ENCODE measurements around the gene TNFRSF18. TPM values are rescaled to one million over a fixed set of nuclear protein-coding genes. Genes with fewer than 3 reads are reported as not detected.

Gene TNFRSF18
- total and polyA plus RNA-seq, 3 donors from 2014 or later, result 0.67 TPM; not detected in 2

GRCh38 chr1:1167398-1167821, 39.0 kb downstream of the TNFRSF18 start:
- H3K4me3 ChIP-seq, result no peak overlapping the region
- no peak for DNase-seq
- 82 to 84% methylated on average over 13 to 14 of the region's 20 CpGs for WGBS, 2 donors
- H3K9me3 ChIP-seq, result no peaks in the 10 kb centered on the region
- no peak for TF ChIP-seq POLR2A (IDR thresholded peaks at IDR 0.05)
- no peak for TF ChIP-seq CTCF (IDR thresholded peaks at IDR 0.05)
- no peaks in the 10 kb centered on the region for H3K36me3 ChIP-seq (ENCODE audit: low read depth, missing control alignments)
- intact Hi-C loops (cut with DNase I; ENCODE audit: low total_unique reads), result no loop called here
- H3K27ac ChIP-seq, result no peak overlapping the region
- H3K27me3 ChIP-seq, result no peaks in the 10 kb centered on the region
- H3K4me1 ChIP-seq, result no peaks in the 10 kb centered on the region

DNA sequence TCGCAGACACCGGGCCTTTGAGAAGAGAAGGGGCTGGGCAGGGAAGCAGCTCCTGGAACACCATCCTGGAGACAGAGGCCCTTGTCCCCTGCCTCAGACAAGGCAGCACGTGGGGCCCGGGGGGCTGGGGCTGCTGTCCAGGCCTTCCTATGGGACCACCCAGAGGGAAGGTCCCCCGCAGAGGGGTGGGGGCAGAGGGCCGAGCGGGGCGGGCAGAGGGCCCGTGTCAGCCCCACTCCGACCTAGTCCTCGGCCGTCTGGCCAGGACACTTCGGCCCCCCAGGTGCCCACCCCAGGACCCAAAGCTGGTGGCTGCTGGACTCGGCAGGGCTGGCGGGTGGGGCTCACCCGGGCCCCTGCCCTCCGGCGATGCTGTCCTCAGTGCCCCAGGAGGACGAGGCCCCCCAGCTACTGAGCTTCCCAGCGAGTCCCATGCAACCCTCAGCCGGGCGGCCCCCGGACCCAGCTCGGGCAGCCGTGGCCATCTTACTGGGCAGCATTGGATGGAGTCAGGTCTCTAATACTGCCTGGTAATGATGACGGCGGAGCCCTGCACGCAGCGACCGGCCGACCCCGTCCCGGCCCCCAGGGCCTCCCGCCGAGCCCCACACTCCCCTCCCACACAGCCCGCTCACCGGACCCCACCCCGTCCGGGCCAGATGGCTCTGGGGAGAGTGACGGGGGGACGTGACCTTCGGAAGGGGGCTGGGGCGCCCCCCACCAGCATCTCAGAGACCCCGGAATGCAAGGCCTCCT, 39.6 kb downstream of the TNFRSF18 start:
- TF ChIP-seq POLR2A (IDR thresholded peaks at IDR 0.05) (no peak), CTCF (IDR thresholded peaks at IDR 0.05) (no peak)
- Histone ChIP-seq H3K36me3 (ENCODE audit: low read depth, missing control alignments) (no peaks in the 10 kb centered on the region), H3K4me1 (no peaks in the 10 kb centered on the region), H3K27me3 (no peaks in the 10 kb centered on the region), H3K27ac (no peak overlapping the region), H3K4me3 (no peak overlapping the region), H3K9me3 (no peaks in the 10 kb centered on the region)
- intact Hi-C loops (cut with DNase I; ENCODE audit: low total_unique reads), result no loop called here
- WGBS, 2 donors, result 64 to 67% methylated on average over 13 to 27 of the region's 44 CpGs
- DNase-seq, result no peak

- intact Hi-C loops (cut with DNase I; ENCODE audit: low total_unique reads), result no loop called here
- no peaks in the 10 kb centered on the region for H3K27me3 ChIP-seq
Observed at GRCh38 chr1:1165900-1166421, 40.4 kb downstream of the TNFRSF18 start.

GRCh38 chr1:1165485-1165884, 40.9 kb downstream of the TNFRSF18 start:
- WGBS, 2 donors, result 81 to 86% methylated on average over 12 of the region's 12 CpGs
- H3K9me3 ChIP-seq, result no peaks in the 10 kb centered on the region
- intact Hi-C loops (cut with DNase I; ENCODE audit: low total_unique reads), result no loop called here
- TF ChIP-seq CTCF (IDR thresholded peaks at IDR 0.05), result no peak
- no peak for TF ChIP-seq POLR2A (IDR thresholded peaks at IDR 0.05)
- no peak for DNase-seq
- no peaks in the 10 kb centered on the region for H3K27me3 ChIP-seq
- no peaks in the 10 kb centered on the region for H3K36me3 ChIP-seq (ENCODE audit: low read depth, missing control alignments)
- no peaks in the 10 kb centered on the region for H3K4me1 ChIP-seq
- H3K27ac ChIP-seq, result no peak overlapping the region
- no peak overlapping the region for H3K4me3 ChIP-seq

More at GRCh38 chr1:1165900-1166421, 40.4 kb downstream of the TNFRSF18 start:
- DNase-seq, result no peak
- Histone ChIP-seq H3K36me3 (ENCODE audit: low read depth, missing control alignments) (no peaks in the 10 kb centered on the region), H3K4me3 (no peak overlapping the region), H3K9me3 (no peaks in the 10 kb centered on the region), H3K27ac (no peak overlapping the region), H3K4me1 (no peaks in the 10 kb centered on the region)
- 66% methylated on average over 10 to 23 of the region's 23 CpGs for WGBS, 2 donors
- TF ChIP-seq POLR2A (IDR thresholded peaks at IDR 0.05) (no peak), CTCF (IDR thresholded peaks at IDR 0.05) (no peak)

All from testis (tissue), 3 donors.